ENCODE measurements around the gene ZFHX3. TPM values are rescaled to one million over a fixed set of nuclear protein-coding genes. Genes with fewer than 3 reads are reported as not detected.

Gene ZFHX3
- total and polyA plus RNA-seq, 2 of the 8 experiments (the other 6 are each of a cell fraction or from before 2014, with no cell fraction given) = 0.08 to 0.99 TPM

DNA sequence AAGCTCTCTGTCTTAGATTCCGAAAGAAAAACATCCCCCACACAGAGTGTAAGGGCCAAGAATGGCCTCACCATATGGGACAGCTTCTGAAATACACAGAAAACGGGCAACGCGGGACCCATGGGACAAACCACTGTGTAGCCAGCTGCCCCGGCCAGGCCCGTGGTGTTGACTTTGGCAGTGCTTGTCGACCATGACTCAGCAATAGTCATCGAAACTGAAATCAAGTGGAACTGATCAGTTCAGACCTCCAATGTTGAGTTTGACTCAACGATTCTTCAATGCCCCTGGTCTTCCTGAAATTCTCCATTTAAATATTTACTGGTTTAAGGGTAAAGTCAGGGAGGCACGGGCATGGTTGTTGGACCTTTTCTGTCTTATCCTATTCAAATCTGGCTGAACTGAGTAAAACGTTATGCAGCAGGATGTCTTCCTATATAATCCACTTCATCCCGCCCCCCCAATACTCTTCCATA lies 27.5 kb downstream of the ZFHX3 start (continued):
- TF ChIP-seq, protein P1, sequence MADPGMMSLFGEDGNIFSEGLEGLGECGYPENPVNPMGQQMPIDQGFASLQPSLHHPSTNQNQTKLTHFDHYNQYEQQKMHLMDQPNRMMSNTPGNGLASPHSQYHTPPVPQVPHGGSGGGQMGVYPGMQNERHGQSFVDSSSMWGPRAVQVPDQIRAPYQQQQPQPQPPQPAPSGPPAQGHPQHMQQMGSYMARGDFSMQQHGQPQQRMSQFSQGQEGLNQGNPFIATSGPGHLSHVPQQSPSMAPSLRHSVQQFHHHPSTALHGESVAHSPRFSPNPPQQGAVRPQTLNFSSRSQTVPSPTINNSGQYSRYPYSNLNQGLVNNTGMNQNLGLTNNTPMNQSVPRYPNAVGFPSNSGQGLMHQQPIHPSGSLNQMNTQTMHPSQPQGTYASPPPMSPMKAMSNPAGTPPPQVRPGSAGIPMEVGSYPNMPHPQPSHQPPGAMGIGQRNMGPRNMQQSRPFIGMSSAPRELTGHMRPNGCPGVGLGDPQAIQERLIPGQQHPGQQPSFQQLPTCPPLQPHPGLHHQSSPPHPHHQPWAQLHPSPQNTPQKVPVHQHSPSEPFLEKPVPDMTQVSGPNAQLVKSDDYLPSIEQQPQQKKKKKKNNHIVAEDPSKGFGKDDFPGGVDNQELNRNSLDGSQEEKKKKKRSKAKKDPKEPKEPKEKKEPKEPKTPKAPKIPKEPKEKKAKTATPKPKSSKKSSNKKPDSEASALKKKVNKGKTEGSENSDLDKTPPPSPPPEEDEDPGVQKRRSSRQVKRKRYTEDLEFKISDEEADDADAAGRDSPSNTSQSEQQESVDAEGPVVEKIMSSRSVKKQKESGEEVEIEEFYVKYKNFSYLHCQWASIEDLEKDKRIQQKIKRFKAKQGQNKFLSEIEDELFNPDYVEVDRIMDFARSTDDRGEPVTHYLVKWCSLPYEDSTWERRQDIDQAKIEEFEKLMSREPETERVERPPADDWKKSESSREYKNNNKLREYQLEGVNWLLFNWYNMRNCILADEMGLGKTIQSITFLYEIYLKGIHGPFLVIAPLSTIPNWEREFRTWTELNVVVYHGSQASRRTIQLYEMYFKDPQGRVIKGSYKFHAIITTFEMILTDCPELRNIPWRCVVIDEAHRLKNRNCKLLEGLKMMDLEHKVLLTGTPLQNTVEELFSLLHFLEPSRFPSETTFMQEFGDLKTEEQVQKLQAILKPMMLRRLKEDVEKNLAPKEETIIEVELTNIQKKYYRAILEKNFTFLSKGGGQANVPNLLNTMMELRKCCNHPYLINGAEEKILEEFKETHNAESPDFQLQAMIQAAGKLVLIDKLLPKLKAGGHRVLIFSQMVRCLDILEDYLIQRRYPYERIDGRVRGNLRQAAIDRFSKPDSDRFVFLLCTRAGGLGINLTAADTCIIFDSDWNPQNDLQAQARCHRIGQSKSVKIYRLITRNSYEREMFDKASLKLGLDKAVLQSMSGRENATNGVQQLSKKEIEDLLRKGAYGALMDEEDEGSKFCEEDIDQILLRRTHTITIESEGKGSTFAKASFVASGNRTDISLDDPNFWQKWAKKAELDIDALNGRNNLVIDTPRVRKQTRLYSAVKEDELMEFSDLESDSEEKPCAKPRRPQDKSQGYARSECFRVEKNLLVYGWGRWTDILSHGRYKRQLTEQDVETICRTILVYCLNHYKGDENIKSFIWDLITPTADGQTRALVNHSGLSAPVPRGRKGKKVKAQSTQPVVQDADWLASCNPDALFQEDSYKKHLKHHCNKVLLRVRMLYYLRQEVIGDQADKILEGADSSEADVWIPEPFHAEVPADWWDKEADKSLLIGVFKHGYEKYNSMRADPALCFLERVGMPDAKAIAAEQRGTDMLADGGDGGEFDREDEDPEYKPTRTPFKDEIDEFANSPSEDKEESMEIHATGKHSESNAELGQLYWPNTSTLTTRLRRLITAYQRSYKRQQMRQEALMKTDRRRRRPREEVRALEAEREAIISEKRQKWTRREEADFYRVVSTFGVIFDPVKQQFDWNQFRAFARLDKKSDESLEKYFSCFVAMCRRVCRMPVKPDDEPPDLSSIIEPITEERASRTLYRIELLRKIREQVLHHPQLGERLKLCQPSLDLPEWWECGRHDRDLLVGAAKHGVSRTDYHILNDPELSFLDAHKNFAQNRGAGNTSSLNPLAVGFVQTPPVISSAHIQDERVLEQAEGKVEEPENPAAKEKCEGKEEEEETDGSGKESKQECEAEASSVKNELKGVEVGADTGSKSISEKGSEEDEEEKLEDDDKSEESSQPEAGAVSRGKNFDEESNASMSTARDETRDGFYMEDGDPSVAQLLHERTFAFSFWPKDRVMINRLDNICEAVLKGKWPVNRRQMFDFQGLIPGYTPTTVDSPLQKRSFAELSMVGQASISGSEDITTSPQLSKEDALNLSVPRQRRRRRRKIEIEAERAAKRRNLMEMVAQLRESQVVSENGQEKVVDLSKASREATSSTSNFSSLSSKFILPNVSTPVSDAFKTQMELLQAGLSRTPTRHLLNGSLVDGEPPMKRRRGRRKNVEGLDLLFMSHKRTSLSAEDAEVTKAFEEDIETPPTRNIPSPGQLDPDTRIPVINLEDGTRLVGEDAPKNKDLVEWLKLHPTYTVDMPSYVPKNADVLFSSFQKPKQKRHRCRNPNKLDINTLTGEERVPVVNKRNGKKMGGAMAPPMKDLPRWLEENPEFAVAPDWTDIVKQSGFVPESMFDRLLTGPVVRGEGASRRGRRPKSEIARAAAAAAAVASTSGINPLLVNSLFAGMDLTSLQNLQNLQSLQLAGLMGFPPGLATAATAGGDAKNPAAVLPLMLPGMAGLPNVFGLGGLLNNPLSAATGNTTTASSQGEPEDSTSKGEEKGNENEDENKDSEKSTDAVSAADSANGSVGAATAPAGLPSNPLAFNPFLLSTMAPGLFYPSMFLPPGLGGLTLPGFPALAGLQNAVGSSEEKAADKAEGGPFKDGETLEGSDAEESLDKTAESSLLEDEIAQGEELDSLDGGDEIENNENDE (IDR thresholded peaks at IDR 0.05; ENCODE audit: insufficient replicate concordance, low read length) = no peak
- TF ChIP-seq MAFK (IDR thresholded peaks at IDR 0.05; ENCODE audit: low read depth, low read length) (peak; percentile 70), RBBP5 (IDR thresholded peaks at IDR 0.05; ENCODE audit: borderline replicate concordance, low read depth, low read length) (no peak), EZH2 (IDR thresholded peaks at IDR 0.05; ENCODE audit: low read depth, low read length, severe bottlenecking) (no peak), SRF (IDR thresholded peaks at IDR 0.05; ENCODE audit: low read depth, low read length) (no peak), SP1 (IDR thresholded peaks at IDR 0.05; ENCODE audit: low read depth, low read length) (no peak), BACH1 (IDR thresholded peaks at IDR 0.05; ENCODE audit: low read length) (peak; percentile 96), EP300 (IDR thresholded peaks at IDR 0.05; ENCODE audit: borderline replicate concordance in 1 of 2, low read depth in 2 of 2, low read length in 2 of 2) (no peak), NANOG (IDR thresholded peaks at IDR 0.05; ENCODE audit: insufficient read depth, low read depth, low read length, poor library complexity, severe bottlenecking) (no peak), KDM1A (IDR thresholded peaks at IDR 0.05; ENCODE audit: borderline replicate concordance, low read length) (no peak)
